Measurements from ENCODE around the gene PLA2G4B.

- TF ChIP-seq ZFP1 (CRISPR knock-in tag; IDR thresholded peaks at IDR 0.05) (no peak), U2AF2 (optimal IDR thresholded peaks at IDR 0.05; ENCODE audit: low read depth, low read length) (no peak)
- TF ChIP-seq, protein P1, sequence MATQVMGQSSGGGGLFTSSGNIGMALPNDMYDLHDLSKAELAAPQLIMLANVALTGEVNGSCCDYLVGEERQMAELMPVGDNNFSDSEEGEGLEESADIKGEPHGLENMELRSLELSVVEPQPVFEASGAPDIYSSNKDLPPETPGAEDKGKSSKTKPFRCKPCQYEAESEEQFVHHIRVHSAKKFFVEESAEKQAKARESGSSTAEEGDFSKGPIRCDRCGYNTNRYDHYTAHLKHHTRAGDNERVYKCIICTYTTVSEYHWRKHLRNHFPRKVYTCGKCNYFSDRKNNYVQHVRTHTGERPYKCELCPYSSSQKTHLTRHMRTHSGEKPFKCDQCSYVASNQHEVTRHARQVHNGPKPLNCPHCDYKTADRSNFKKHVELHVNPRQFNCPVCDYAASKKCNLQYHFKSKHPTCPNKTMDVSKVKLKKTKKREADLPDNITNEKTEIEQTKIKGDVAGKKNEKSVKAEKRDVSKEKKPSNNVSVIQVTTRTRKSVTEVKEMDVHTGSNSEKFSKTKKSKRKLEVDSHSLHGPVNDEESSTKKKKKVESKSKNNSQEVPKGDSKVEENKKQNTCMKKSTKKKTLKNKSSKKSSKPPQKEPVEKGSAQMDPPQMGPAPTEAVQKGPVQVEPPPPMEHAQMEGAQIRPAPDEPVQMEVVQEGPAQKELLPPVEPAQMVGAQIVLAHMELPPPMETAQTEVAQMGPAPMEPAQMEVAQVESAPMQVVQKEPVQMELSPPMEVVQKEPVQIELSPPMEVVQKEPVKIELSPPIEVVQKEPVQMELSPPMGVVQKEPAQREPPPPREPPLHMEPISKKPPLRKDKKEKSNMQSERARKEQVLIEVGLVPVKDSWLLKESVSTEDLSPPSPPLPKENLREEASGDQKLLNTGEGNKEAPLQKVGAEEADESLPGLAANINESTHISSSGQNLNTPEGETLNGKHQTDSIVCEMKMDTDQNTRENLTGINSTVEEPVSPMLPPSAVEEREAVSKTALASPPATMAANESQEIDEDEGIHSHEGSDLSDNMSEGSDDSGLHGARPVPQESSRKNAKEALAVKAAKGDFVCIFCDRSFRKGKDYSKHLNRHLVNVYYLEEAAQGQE (IDR thresholded peaks at IDR 0.05; ENCODE audit: borderline replicate concordance) = no peak
- TF ChIP-seq, protein P1 (CRISPR knock-in tag; IDR thresholded peaks at IDR 0.05; ENCODE audit: low read depth) = no peak
These were observed 35.1 kb downstream of the PLA2G4B start for GRCh38 chr15:41873711-41874110.

Data from K562 (cell line).